Breast epithelium (tissue), 4 donors: ENCODE measurements around the gene NOL4L. TPM values are rescaled to one million over a fixed set of nuclear protein-coding genes. Genes with fewer than 3 reads are reported as not detected.

Experiments used
- DNase-seq, 2 donors: peaks; one replicate each; pipeline ENCODE4 v3.0.0-alpha.2; 2019; ENCODE audit warnings: low spot score in 2 of 2
- H3K27ac ChIP-seq, 2 donors: fragments of 200-600 bp; sonication (generic) in 1 of 2; one replicate each; pipeline ENCODE4 v1.5.1; 2016 to 2019; ENCODE audit warnings: mild to moderate bottlenecking in 1 of 2
- H3K27me3 ChIP-seq, 2 donors: fragments of 200-600 bp; sonication (generic) in 1 of 2; one replicate each; pipeline versions ENCODE4 v1.5.1 to v1.6.0; 2017 to 2019; ENCODE audit warnings: control low read depth in 1 of 2, mild to moderate bottlenecking in 1 of 2
- H3K36me3 ChIP-seq: fragments of 200-600 bp; one replicate; pipeline ENCODE4 v1.5.1; 2019
- H3K4me1 ChIP-seq, 2 donors: fragments of 200-600 bp; sonication (generic); one replicate each; pipeline ENCODE4 v1.5.1; 2016 to 2019; ENCODE audit warnings: control low read depth in 1 of 2
- H3K4me3 ChIP-seq, 3 donors: fragments of 200-600 bp; sonication (generic); 1 replicate in 2 of 3; 2 replicates in 1 of 3; pipeline ENCODE4 v1.5.1; 2016 to 2019; ENCODE audit warnings: mild to moderate bottlenecking in 3 of 3, moderate library complexity in 2 of 3
- H3K9me3 ChIP-seq, 2 donors: fragments of 200-600 bp; sonication (generic) in 1 of 2; one replicate each; pipeline ENCODE4 v1.5.1; 2016 to 2019; ENCODE audit warnings: control low read depth in 1 of 2
- POLR2A ChIP-seq: fragments of 450-650 bp; IDR thresholded peaks from one replicate; pipeline ENCODE4 v1.6.1; 2016; ENCODE audit warnings: antibody characterized with exemption, mild to moderate bottlenecking, moderate library complexity
- POLR2AphosphoS5 ChIP-seq, 3 donors: sonication (generic); formaldehyde crosslinking; IDR thresholded peaks; one replicate each; pipeline ENCODE4 v1.6.1; 2017; ENCODE audit warnings: antibody characterized with exemption in 3 of 3
- intact Hi-C: fragments of 100-400 bp; cut with DNase I; formaldehyde crosslinking; loops from one replicate; pipeline ENCODE4 v1.15.1; 2023; ENCODE audit warnings: low total_unique reads
- total RNA-seq, 3 donors: library from RNA; depleted of rRNA; stranded (reverse); fragments of >200 nt; gene quantifications; one replicate each; pipeline ENCODE4 v1.1.0, GENCODE V29; 2016
- TF ChIP-seq, protein P1 (sequence below), 3 donors: fragments of 450-650 bp; IDR thresholded peaks; one replicate each; pipeline ENCODE4 v1.5.1; 2016 to 2017; ENCODE audit warnings: antibody characterized with exemption in 3 of 3, mild to moderate bottlenecking in 3 of 3, moderate library complexity in 3 of 3

Gene NOL4L
- total RNA-seq, 3 donors from 2014 or later = 3.7 to 18.4 (median 15.8) TPM

DNA sequence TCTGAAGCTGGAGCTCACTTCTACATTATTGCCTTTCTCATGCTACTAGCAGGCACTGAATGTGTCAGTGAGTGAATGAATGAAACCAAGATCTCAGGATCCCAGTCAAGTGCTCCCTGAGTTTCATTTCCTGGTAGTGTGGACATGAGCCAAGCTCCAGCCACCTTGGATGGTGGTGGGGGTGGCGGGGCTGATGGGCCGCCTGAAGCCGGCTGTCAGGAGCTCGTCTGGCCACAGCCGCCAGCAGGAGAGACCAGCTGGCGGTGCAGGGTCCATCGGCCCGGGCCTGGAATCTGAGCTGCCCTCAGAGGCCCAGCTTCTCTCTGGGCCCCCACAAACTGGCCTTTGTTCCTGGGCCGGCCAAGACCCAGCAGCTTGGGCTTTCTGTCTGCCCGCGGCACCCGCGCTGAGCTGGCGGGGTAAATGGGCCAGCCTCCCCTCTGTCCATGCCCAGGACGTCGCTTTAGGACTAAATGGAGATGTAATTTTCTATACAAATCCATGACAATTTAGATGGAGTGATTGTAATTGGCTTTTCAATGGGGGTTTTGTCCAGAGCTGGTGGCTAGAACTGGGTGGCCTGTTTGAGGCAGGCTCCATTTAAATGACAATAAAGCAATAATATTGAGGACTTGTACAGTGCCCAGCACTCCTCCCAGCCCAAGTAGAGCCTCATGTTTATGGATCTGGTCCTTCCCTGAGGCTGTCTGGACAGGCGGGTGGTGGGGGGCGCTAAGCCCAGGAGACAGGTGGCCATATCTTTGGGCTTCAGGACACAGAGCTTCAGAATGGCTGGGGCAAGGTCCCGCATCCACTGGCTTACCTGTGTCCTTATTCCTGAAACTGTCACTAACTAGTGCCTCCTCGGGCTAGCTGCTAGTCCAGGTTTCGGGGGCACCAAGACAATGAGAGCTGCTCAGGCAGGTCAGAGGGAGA is 43.5 kb downstream of the NOL4L start:
- H3K27ac ChIP-seq = no peak overlapping the region

GRCh38 chr20:32539817-32540675 is 45.1 kb downstream of the NOL4L start:
- no peaks in the 10 kb centered on the region for H3K27me3 ChIP-seq
- H3K9me3 ChIP-seq = no peaks in the 10 kb centered on the region
- intact Hi-C loops = no loop called here
- H3K4me3 ChIP-seq = no peak overlapping the region
- TF ChIP-seq POLR2A (no peak), POLR2AphosphoS5 (IDR thresholded peaks at IDR 0.05) (no peak)
- TF ChIP-seq, protein P1, sequence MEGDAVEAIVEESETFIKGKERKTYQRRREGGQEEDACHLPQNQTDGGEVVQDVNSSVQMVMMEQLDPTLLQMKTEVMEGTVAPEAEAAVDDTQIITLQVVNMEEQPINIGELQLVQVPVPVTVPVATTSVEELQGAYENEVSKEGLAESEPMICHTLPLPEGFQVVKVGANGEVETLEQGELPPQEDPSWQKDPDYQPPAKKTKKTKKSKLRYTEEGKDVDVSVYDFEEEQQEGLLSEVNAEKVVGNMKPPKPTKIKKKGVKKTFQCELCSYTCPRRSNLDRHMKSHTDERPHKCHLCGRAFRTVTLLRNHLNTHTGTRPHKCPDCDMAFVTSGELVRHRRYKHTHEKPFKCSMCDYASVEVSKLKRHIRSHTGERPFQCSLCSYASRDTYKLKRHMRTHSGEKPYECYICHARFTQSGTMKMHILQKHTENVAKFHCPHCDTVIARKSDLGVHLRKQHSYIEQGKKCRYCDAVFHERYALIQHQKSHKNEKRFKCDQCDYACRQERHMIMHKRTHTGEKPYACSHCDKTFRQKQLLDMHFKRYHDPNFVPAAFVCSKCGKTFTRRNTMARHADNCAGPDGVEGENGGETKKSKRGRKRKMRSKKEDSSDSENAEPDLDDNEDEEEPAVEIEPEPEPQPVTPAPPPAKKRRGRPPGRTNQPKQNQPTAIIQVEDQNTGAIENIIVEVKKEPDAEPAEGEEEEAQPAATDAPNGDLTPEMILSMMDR (IDR thresholded peaks at IDR 0.05) = no peak
- peak overlapping the region in 1 of 2 donors; percentile 25 for H3K27ac ChIP-seq
- no peak for DNase-seq
- no peaks in the 10 kb centered on the region for H3K4me1 ChIP-seq
- H3K36me3 ChIP-seq = no peaks in the 10 kb centered on the region

More for the DNA sequence above, 43.5 kb downstream of the NOL4L start:
- intact Hi-C loops = no loop called here
- Histone ChIP-seq H3K36me3 (no peaks in the 10 kb centered on the region), H3K4me3 (no peak overlapping the region), H3K4me1 (no peaks in the 10 kb centered on the region), H3K27me3 (no peaks in the 10 kb centered on the region), H3K9me3 (no peaks in the 10 kb centered on the region)
- DNase-seq = no peak
- TF ChIP-seq, protein P1 (IDR thresholded peaks at IDR 0.05) = no peak
- no peak for TF ChIP-seq POLR2AphosphoS5 (IDR thresholded peaks at IDR 0.05)
- no peak for TF ChIP-seq POLR2A

DNA sequence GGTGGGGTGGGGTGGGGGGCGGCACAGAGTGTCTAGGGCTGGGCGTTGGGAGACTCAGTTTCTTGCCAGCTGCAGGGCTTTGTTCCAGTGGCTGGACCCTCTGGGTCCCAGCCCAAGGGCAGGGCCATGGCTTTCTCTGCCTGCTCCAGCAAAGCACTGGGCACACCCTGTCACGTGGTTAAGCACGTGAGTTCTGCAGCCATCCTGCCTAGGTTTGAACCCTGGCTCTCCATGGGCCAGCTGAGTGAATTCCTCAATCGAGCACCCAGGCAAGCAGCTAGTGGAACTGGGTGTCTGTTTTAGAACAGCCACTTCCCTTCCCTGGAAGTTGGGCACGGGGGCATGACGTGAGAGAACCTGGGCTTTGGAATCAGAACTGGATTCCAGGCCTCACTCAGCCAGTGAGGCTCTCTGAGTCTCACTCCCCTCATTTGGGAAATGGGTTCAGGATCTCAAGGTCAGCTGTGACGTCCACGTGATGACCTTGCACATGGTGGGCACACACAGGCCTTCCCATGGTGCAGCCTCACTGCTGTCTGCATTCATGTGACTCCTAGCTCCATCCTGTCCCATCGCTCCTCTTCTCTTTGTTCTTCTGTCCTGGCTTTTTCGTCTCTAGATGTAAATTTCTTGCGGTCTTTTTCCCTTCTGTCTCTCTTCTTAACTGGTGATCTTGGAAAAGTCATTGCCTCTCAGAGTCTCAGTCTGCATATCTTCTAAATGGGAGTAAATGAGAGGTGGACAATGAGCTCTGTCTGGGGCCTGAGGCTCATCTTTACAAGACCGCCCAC is 45.9 kb downstream of the NOL4L start:
- peak overlapping the region in 1 of 2 donors; percentile 32 for H3K27ac ChIP-seq
- no peaks in the 10 kb centered on the region for H3K9me3 ChIP-seq
- TF ChIP-seq POLR2A (no peak), POLR2AphosphoS5 (IDR thresholded peaks at IDR 0.05) (no peak)
- TF ChIP-seq, protein P1 (IDR thresholded peaks at IDR 0.05) = no peak

DNA sequence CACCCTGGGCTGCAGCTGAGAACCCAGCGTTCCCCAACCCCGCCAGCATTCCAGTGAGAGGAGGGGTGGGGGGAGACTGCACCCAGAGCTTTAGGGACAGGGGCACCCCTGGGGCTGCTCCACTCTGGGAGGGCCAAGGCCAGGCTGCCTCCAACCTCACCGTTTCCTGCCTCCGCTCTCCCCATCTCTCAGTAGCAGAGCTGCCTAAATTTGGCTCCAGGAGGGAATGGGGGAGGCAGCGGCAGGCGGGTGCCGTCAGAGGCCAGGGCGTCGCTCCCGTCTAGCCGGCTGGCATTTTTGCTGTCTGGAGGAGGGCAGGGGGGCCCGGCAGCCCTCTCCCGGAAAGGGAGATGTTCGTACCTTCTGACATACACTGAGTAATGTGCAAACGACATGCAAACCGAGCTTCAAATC is 46.6 kb downstream of the NOL4L start:
- DNase-seq = no peak
- Histone ChIP-seq H3K27me3 (no peaks in the 10 kb centered on the region), H3K36me3 (no peaks in the 10 kb centered on the region), H3K4me3 (no peak overlapping the region), H3K4me1 (no peaks in the 10 kb centered on the region), H3K27ac (peak overlapping the region in 1 of 2 donors; percentile 32), H3K9me3 (no peaks in the 10 kb centered on the region)
- TF ChIP-seq, protein P1 (IDR thresholded peaks at IDR 0.05) = no peak
- TF ChIP-seq POLR2AphosphoS5 (IDR thresholded peaks at IDR 0.05) = no peak
- TF ChIP-seq POLR2A = no peak
- intact Hi-C loops = no loop called here

More for the DNA sequence above, 45.9 kb downstream of the NOL4L start:
- Histone ChIP-seq H3K27me3 (no peaks in the 10 kb centered on the region), H3K36me3 (no peaks in the 10 kb centered on the region), H3K4me3 (no peak overlapping the region), H3K4me1 (no peaks in the 10 kb centered on the region)
- no peak for DNase-seq
- intact Hi-C loops = no loop called here
